ENCODE results near the gene KRTAP10-3.
"Not testable (repeated sequence)": the region's sequence is repeated elsewhere in the genome, so short reads cannot be mapped to it uniquely, and the experiment has no call there.

KRTAP10-3 gene

GRCh38 chr21:44592446-44593311 is 34.1 kb upstream of the KRTAP10-3 start, which contains the start of gene KRTAP10-6:
Gene KRTAP10-6 (minus strand): TSS chr21:44592505. CDS start chr21:44592484, 21 bp downstream.
- no peak for TF ChIP-seq CTCF (IDR thresholded peaks at IDR 0.05; ENCODE audit: control insufficient read depth, insufficient read depth, low read depth, low read length, missing control alignments)
- no peak for DNase-seq (ENCODE audit: low read depth)
- H3K4me3 ChIP-seq (ENCODE audit: control insufficient read depth, low read depth, low read length): no peak within 1 kb of the TSS

GRCh38 chr21:44591801-44592130 is 33.2 kb upstream of the KRTAP10-3 start:
- not testable (repeated sequence) for DNase-seq (ENCODE audit: low read depth); H3K4me3 ChIP-seq (ENCODE audit: control insufficient read depth, low read depth, low read length)

GRCh38 chr21:44590897-44591800 is 32.6 kb upstream of the KRTAP10-3 start:
- not testable (repeated sequence) for DNase-seq (ENCODE audit: low read depth); H3K4me3 ChIP-seq (ENCODE audit: control insufficient read depth, low read depth, low read length)

GRCh38 chr21:44590311-44590721 is 31.7 kb upstream of the KRTAP10-3 start:
- DNase-seq (ENCODE audit: low read depth): no peak
- H3K4me3 ChIP-seq (ENCODE audit: control insufficient read depth, low read depth, low read length): no peak overlapping the region
- no peak for TF ChIP-seq CTCF (IDR thresholded peaks at IDR 0.05; ENCODE audit: control insufficient read depth, insufficient read depth, low read depth, low read length, missing control alignments)

DNA sequence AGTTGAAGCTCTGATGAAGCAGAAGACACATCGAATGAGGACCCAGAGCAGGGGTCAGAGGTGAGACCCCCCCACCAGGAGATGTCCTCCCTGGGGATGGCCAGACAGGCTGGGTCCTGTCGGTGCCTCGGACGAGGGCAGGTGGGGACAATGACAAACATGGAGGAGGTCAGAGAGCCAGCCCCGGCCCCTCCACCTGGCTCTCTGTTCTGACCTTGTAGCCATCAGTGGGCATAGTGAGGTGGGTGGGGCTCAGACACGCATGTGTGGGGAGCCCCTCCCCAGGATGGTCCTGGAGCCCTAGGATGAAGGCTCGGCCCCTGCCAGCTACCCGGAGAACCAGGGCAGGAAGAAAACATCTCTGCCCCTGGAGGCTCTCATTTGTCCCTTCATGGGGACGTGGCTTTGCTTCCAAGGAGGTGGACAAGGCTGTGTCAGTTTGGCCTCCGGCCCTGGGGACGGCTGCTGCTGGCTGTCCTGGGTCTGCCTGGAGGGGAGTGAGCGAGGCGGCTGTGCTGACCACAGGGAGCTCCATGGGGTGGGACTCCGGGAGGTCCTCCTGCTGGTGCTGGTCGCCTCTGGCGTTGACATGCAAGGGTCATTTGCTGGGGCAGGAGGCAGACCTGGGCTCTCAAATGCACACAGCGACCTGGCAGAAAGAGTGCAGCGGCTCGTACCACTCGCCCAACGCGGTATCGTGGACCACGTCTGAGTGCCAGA is 31.2 kb upstream of the KRTAP10-3 start:
- no peak overlapping the region for H3K4me3 ChIP-seq (ENCODE audit: control insufficient read depth, low read depth, low read length)
- no peak for DNase-seq (ENCODE audit: low read depth)
- TF ChIP-seq CTCF (IDR thresholded peaks at IDR 0.05; ENCODE audit: control insufficient read depth, insufficient read depth, low read depth, low read length, missing control alignments): no peak

DNA sequence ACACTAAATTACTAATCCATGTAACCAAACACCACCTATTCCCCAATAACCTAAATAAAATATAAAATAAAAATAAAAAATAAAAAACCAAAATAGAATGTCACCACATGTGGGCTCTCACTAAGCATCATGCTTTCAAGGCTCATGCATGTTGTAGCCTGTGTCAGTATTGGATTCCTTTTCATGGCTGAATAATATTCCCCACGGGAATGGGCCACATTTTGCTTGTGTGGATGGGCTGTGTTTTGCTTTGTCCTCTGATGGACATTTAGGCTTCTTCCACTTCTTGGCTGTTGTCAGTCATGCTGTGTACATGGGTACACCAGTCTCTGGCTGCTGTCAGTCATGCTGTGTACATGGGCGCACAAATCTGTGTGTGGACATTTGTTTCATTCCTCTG is 30.5 kb upstream of the KRTAP10-3 start:
- no peak overlapping the region for H3K4me3 ChIP-seq (ENCODE audit: control insufficient read depth, low read depth, low read length)
- DNase-seq (ENCODE audit: low read depth): no peak
- TF ChIP-seq CTCF (IDR thresholded peaks at IDR 0.05; ENCODE audit: control insufficient read depth, insufficient read depth, low read depth, low read length, missing control alignments): no peak

GRCh38 chr21:44585892-44586291 is 27.3 kb upstream of the KRTAP10-3 start:
- no peak for DNase-seq (ENCODE audit: low read depth)
- no peak overlapping the region for H3K4me3 ChIP-seq (ENCODE audit: control insufficient read depth, low read depth, low read length)
- TF ChIP-seq CTCF (IDR thresholded peaks at IDR 0.05; ENCODE audit: control insufficient read depth, insufficient read depth, low read depth, low read length, missing control alignments): no peak

Data from AG09309 (cell line).